ENCODE results near the gene GGTLC1.
"Not testable (repeated sequence)": the region's sequence is repeated elsewhere in the genome, so short reads cannot be mapped to it uniquely, and the experiment has no call there.

DNA sequence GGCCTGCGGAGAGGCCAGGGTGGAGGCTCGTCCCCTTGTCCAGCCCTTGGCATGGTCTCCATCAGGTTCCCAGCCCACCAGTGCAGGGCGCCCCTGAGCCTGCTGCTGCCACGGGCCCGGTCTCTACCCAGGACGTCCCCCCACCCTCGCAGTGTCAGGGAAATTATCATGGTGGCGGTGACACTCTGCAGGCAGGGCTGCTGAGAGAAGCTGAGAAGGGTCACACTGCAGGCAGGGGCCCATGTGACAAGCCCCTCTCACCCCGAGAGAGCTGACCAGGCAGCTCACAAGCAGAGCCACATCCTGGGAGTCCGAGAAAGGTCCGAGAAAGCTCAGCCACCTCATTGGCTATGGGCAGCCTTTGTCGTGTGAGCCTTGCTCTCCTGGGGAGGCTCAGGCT is 4.9 kb upstream of the GGTLC1 start:
- TF ChIP-seq, protein P1, sequence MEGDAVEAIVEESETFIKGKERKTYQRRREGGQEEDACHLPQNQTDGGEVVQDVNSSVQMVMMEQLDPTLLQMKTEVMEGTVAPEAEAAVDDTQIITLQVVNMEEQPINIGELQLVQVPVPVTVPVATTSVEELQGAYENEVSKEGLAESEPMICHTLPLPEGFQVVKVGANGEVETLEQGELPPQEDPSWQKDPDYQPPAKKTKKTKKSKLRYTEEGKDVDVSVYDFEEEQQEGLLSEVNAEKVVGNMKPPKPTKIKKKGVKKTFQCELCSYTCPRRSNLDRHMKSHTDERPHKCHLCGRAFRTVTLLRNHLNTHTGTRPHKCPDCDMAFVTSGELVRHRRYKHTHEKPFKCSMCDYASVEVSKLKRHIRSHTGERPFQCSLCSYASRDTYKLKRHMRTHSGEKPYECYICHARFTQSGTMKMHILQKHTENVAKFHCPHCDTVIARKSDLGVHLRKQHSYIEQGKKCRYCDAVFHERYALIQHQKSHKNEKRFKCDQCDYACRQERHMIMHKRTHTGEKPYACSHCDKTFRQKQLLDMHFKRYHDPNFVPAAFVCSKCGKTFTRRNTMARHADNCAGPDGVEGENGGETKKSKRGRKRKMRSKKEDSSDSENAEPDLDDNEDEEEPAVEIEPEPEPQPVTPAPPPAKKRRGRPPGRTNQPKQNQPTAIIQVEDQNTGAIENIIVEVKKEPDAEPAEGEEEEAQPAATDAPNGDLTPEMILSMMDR (IDR thresholded peaks at IDR 0.05): not testable (repeated sequence)
- not testable (repeated sequence) for TF ChIP-seq POLR2A, EP300, POLR2AphosphoS5 (IDR thresholded peaks at IDR 0.05)
